GM12872 (cell line): ENCODE measurements around the gene ALKBH4.

Source experiments
- TF ChIP-seq, protein P1 (sequence below): IDR thresholded peaks from 3 replicates; pipeline ENCODE4 v1.5.1; 2011; ENCODE audit warnings: low read depth, mild to moderate bottlenecking, low read length, moderate library complexity; ENCODE audit not compliant: insufficient read depth

The ALKBH4 gene

GRCh38 chr7:102469972-102470825 lies 5.5 kb upstream of the ALKBH4 start:
- TF ChIP-seq, protein P1, sequence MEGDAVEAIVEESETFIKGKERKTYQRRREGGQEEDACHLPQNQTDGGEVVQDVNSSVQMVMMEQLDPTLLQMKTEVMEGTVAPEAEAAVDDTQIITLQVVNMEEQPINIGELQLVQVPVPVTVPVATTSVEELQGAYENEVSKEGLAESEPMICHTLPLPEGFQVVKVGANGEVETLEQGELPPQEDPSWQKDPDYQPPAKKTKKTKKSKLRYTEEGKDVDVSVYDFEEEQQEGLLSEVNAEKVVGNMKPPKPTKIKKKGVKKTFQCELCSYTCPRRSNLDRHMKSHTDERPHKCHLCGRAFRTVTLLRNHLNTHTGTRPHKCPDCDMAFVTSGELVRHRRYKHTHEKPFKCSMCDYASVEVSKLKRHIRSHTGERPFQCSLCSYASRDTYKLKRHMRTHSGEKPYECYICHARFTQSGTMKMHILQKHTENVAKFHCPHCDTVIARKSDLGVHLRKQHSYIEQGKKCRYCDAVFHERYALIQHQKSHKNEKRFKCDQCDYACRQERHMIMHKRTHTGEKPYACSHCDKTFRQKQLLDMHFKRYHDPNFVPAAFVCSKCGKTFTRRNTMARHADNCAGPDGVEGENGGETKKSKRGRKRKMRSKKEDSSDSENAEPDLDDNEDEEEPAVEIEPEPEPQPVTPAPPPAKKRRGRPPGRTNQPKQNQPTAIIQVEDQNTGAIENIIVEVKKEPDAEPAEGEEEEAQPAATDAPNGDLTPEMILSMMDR: no peak

- TF ChIP-seq, protein P1: no peak
These were observed 4.8 kb upstream of the ALKBH4 start for GRCh38 chr7:102469351-102469971.

GRCh38 chr7:102468478-102469350 lies 4.1 kb upstream of the ALKBH4 start:
- TF ChIP-seq, protein P1: no peak

- TF ChIP-seq, protein P1: no peak
These were observed 3.2 kb upstream of the ALKBH4 start for GRCh38 chr7:102467581-102468477.

GRCh38 chr7:102466097-102466496 lies 1.4 kb upstream of the ALKBH4 start:
- TF ChIP-seq, protein P1: no peak

DNA sequence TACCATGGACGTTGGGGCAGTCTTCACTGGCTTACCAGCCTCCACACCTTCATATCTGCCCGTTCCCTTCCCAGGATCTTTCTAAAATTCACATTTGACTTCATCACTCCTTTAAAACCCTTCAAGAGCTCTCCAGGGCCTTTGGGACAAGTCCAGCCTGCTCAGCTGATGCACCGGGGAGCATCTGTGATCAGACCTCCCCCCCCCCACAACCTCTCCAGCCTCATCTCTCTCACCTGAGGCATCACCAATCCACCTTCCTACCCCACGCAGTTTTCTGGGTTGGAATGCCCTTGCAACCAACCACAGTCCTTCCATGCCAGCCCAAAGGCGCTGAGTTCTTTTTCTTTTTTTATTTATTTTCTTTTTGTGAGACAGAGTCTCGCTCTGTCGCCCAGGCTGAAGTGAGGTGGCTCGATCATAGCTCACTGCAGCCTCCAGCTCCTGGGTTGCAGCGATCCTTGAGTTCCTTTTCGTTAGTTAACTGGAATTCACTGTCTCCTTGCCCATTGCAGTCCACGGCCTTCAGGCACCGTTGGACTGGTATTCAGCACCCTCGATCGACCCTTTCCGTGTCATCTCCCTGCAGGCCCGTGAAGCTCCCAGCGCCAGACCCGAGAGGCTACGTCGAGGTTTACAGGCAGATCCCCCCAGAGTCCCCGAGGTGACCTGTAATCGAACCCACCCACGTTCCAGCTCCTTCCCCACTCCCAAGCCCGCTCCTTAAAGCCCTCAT lies 654 bp downstream of the ALKBH4 start:
- TF ChIP-seq, protein P1: no peak
